Measurements from ENCODE around the gene SVIL. TPM values are rescaled to one million over a fixed set of nuclear protein-coding genes. Genes with fewer than 3 reads are reported as not detected.

Gene SVIL
- total RNA-seq, 1 donor from 2014 or later: 258 TPM

DNA sequence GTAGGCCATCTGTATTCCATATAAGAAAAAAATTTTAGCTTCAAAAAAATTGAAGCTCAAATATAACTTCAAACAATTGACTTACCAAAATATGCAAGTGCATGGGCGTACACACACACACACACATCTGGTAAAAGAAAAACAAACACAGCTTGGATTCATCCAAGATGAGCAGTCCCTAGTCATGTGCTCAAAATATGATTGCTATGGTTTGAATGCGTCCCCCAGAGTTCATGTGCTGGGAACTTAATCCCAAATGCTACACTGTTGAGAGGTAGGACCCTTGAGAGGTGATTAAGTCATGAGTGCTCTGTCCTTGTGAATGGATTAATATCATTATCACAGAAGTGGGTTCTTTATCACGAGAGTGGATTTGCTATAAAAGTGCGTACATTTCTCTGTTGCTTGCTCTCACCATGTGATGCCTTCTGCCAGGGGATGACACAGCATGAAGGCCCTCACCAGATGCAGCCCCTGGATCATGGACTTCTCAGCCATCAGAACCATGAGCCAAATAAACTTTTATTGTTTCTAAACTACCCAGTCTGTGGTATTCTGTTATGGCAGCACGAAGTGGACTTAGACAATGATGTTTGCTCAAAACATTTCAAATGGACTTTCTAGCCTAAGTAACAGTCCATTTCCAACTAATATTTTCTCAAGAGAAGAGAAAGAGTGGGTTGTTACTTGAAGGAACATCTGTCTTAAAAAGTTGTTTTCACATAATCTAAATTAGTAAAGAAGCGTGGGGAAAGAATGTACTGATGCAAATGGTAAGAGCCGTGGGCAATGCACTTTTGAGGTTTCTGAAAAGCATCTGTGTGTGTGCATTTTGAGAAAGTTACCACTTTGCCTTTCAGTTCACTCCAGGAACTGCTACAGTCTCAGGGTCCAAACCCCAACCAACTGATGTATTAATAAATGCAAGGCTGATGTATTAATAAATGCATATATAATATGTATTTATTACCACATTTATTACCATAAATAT is 15.1 kb upstream of the SVIL start:
- Mint-ChIP-seq H3K27me3 (ENCODE audit: unreplicated experiment) (no peaks in the 10 kb centered on the region), H3K4me3 (ENCODE audit: unreplicated experiment) (no peak overlapping the region), H3K36me3 (ENCODE audit: unreplicated experiment) (peaks cover 36% of the 10 kb centered on the region), H3K9me3 (ENCODE audit: unreplicated experiment) (no peaks in the 10 kb centered on the region), H3K4me1 (ENCODE audit: unreplicated experiment) (peaks cover 69% of the 10 kb centered on the region), H3K27ac (ENCODE audit: unreplicated experiment) (peak overlapping the region; percentile 97)
- DNase-seq (ENCODE audit: extremely low spot score, unreplicated experiment): no peak
- no peak for TF ChIP-seq CTCF (IDR thresholded peaks at IDR 0.05)

DNA sequence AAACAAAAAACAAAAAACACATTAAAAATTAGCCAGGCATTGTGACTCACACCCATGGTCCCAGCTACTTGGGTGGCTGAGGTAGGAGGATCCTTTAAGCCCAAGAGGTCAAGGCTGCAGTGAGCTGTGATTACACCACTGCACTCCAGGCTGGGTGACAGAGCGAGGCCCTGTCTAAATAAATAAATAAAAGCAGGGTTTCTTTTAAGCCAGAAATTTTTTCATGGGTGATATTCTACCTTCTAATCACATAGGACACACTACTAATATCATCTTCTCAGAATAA is 14.2 kb upstream of the SVIL start:
- peaks cover 39% of the 10 kb centered on the region for H3K36me3 Mint-ChIP-seq (ENCODE audit: unreplicated experiment)
- no peak for DNase-seq (ENCODE audit: extremely low spot score, unreplicated experiment)
- peak overlapping the region; percentile 97 for H3K27ac Mint-ChIP-seq (ENCODE audit: unreplicated experiment)
- H3K27me3 Mint-ChIP-seq (ENCODE audit: unreplicated experiment): no peaks in the 10 kb centered on the region
- no peaks in the 10 kb centered on the region for H3K9me3 Mint-ChIP-seq (ENCODE audit: unreplicated experiment)
- H3K4me1 Mint-ChIP-seq (ENCODE audit: unreplicated experiment): peaks cover 78% of the 10 kb centered on the region
- H3K4me3 Mint-ChIP-seq (ENCODE audit: unreplicated experiment): peak overlapping the region; percentile 43
- no peak for TF ChIP-seq CTCF (IDR thresholded peaks at IDR 0.05)

DNA sequence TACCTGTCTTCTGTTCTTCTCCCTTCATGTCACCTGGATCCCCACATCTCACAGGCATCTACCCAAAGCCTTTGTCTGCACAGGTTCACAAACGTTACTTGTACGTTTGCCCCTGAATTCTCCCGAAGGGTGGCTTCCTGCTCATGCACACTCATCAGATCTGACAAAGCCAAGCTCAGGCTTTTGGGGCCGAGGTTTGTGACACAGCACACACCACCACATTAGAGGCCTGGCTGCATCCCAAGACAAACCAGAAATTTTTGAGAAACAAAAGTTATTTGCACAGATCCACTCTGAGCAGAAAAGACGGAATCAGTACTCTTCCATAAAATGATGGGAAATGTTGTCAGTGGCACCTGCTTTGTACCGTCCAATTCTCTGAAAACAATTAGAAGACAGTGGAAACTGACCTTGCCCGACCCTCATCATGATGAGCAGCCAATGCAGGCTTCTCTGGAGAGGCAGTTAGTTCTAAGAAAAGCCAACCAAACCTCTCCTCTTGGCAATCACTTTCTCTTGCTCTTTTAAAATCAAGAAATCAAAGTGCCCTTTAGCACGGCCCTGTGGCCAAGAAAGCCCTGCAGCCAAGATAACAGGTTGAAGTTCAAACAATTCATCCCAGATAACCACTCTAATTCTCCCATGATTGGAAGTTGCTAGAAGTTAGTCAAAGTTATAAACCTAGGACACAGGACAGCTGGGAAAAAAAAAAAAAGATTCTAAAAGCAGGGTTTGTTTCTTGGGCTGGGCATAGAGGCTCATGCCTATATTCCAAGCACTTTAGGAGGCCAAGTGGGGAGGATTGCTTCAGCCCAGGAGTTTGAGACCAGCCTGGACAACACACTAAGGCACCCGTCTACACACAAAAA is 13.6 kb upstream of the SVIL start:
- DNase-seq (ENCODE audit: extremely low spot score, unreplicated experiment): no peak
- Mint-ChIP-seq H3K4me3 (ENCODE audit: unreplicated experiment) (peak overlapping the region; percentile 43), H3K27me3 (ENCODE audit: unreplicated experiment) (no peaks in the 10 kb centered on the region), H3K4me1 (ENCODE audit: unreplicated experiment) (peaks cover 84% of the 10 kb centered on the region), H3K27ac (ENCODE audit: unreplicated experiment) (peak overlapping the region; percentile 97), H3K36me3 (ENCODE audit: unreplicated experiment) (peaks cover 40% of the 10 kb centered on the region), H3K9me3 (ENCODE audit: unreplicated experiment) (no peaks in the 10 kb centered on the region)
- TF ChIP-seq CTCF (IDR thresholded peaks at IDR 0.05): no peak

GRCh38 chr10:29647478-29647877 is 12.7 kb upstream of the SVIL start:
- H3K4me1 Mint-ChIP-seq (ENCODE audit: unreplicated experiment): peaks cover 92% of the 10 kb centered on the region
- no peaks in the 10 kb centered on the region for H3K9me3 Mint-ChIP-seq (ENCODE audit: unreplicated experiment)
- H3K36me3 Mint-ChIP-seq (ENCODE audit: unreplicated experiment): peaks cover 37% of the 10 kb centered on the region
- H3K4me3 Mint-ChIP-seq (ENCODE audit: unreplicated experiment): peak overlapping the region; percentile 37
- no peak for TF ChIP-seq CTCF (IDR thresholded peaks at IDR 0.05)
- no peak for DNase-seq (ENCODE audit: extremely low spot score, unreplicated experiment)
- H3K27me3 Mint-ChIP-seq (ENCODE audit: unreplicated experiment): no peaks in the 10 kb centered on the region
- H3K27ac Mint-ChIP-seq (ENCODE audit: unreplicated experiment): peak overlapping the region; percentile 97
